GM18951 (cell line): Measurements from ENCODE around the gene TSPAN4.

Experiments used
- POLR2A ChIP-seq: IDR thresholded peaks from 4 replicates; pipeline ENCODE4 v1.6.1; 2011; ENCODE audit warnings: mild to moderate bottlenecking; ENCODE audit not compliant: insufficient read length, insufficient read depth; ENCODE audit errors: extremely low read depth
- in situ Hi-C: fragments of 300-500 bp; cut with MboI; formaldehyde crosslinking; loops from one replicate; pipeline ENCODE4 v1.12.0; 2022; ENCODE audit warnings: low sequenced_read_pairs, mixed read lengths, inconsistent platforms; ENCODE audit not compliant: unreplicated experiment

TSPAN4 gene

GRCh38 chr11:831118-831864 is 11.4 kb upstream of the TSPAN4 start:
- TF ChIP-seq POLR2A = no peak
- in situ Hi-C loops = no loop called here

GRCh38 chr11:831961-832528 is 10.6 kb upstream of the TSPAN4 start:
- in situ Hi-C loops = no loop called here
- TF ChIP-seq POLR2A = no peak

- TF ChIP-seq POLR2A = peak; percentile 35
- in situ Hi-C loops = no loop called here
Observed at GRCh38 chr11:832529-833113, 10.0 kb upstream of the TSPAN4 start, which contains the start of gene CD151. TSS of gene CD151 (plus strand) at chr11:832952. CDS start at chr11:836070, 3,118 bp downstream.

- in situ Hi-C loops = no loop called here
- no peak for TF ChIP-seq POLR2A
Observed at GRCh38 chr11:833114-833791, 9.4 kb upstream of the TSPAN4 start.

GRCh38 chr11:833849-834311 is 8.8 kb upstream of the TSPAN4 start:
- in situ Hi-C loops = no loop called here
- TF ChIP-seq POLR2A = no peak

- TF ChIP-seq POLR2A = no peak
- in situ Hi-C loops = no loop called here
Observed at GRCh38 chr11:834371-835316, 8.0 kb upstream of the TSPAN4 start.

GRCh38 chr11:836274-836673 is 6.4 kb upstream of the TSPAN4 start:
- TF ChIP-seq POLR2A = no peak
- in situ Hi-C loops = no loop called here

GRCh38 chr11:836700-837099 is 6.0 kb upstream of the TSPAN4 start:
- TF ChIP-seq POLR2A = no peak
- in situ Hi-C loops = no loop called here

- in situ Hi-C loops = no loop called here
- TF ChIP-seq POLR2A = no peak
Observed at GRCh38 chr11:837189-837989, 5.3 kb upstream of the TSPAN4 start.

GRCh38 chr11:837990-838307 is 4.7 kb upstream of the TSPAN4 start:
- no peak for TF ChIP-seq POLR2A
- in situ Hi-C loops = no loop called here

- TF ChIP-seq POLR2A = no peak
Observed at GRCh38 chr11:838441-839279, 4.0 kb upstream of the TSPAN4 start.

More at GRCh38 chr11:838441-839279, 4.0 kb upstream of the TSPAN4 start:
- in situ Hi-C loops = no loop called here
